ENCODE results near the gene CRKL. TPM values are rescaled to one million over a fixed set of nuclear protein-coding genes. Genes with fewer than 3 reads are reported as not detected.
"Not testable (repeated sequence)": the region's sequence is repeated elsewhere in the genome, so short reads cannot be mapped to it uniquely, and the experiment has no call there.

The CRKL gene
- total RNA-seq, 1 donor from 2014 or later, result 42.0 TPM

- no peak for DNase-seq
Observed at GRCh38 chr22:20967697-20968211, 50.5 kb downstream of the CRKL start.

DNA sequence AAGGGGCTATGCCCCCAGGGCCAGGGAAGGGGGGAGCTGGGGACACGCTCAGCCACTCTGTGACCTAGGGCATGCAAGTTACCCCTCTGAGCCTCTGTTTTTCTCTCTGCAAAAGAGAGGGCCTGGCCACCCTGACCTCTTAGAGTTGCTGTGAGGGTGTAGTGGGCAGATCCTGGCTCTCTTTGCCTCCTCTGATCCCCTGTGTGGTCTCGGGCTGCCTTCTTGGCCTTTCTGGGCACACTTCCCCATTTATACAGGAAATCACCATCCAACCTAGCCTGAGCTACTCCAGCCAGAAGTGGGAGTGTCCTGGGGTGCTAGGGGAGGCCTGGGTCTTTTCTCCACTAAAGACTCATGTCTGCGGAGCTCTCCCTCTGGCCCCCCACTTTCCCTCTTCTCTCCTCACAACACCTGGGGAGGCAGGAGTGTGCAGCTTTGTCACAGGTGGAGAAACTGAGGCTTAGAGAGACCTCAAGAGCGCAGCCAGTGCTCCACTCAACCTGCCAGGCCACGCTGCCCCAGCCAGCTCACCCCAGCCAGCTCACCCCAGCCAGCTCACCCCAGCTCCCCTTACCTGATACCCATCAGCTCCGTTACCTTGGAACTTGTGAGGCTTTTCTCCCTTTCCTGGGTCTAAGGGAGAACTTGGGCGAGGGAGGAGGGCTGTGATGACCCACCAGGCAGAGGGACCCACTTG is 51.2 kb downstream of the CRKL start:
- no peak for DNase-seq

- no peak for DNase-seq
Observed at GRCh38 chr22:20970939-20971657, 53.9 kb downstream of the CRKL start.

DNA sequence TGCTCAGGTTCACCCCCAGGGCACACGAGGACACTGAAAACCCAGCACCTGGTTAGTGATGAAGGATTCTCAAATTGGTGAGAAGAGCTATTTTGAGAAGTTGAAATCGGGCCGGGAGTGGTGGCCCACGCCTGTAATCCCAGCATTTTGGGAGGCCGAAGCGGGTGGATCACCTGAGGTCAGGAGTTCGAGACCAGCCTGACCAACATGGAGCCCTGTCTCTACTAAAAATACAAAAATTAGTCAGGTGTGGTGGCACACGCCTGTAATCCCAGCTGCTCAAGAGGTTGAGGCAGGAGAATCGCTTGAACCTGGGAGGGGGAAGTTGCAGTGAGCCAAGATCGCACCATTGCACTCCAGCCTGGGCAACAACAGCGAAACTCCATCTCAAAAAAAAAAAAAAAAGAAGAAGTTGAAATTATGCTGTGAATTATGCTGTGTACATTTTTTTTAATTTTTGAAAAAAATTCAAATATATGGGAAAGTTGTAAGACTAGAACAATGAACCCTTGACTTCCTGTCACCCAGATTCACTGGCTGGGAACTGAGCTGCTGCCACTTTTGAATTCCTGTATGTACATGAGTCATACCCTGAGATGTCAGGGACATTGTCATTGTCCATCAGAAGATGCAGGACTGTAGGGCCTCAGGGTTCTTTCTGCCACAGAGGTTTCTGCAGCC is 54.9 kb downstream of the CRKL start:
- DNase-seq, result not testable (repeated sequence)

DNA sequence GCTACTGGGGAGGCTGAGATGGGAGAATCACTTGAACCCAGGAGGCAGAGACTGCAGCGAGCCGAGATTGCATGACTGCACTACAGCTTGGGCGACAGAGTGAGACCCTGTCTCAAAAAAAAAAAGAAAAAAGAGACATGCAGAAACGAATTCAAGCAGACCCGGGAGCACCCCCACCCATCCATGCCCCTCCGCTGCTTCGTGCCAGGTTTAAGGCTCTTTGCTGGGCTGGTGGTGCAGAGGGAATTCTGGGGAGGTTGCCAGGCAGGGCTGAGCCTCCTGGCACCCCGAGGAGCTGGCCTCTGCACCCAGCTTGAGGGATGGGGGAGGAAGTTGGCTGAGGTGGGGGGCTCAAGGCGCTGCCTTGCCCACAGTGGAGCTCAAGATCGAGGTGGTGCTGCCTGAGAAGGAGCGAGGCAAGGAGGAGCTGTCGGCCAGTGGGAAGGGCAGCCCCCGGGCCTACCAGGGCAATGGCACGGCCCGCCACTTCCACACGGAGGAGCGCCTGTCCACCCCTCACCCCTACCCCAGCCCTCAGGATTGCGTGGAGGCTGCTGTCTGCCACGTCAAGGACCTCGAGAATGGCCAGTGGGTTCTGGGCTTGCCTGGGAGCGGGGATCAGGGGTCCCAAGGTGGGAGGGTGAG is 55.8 kb downstream of the CRKL start:
- DNase-seq, result no peak

DNA sequence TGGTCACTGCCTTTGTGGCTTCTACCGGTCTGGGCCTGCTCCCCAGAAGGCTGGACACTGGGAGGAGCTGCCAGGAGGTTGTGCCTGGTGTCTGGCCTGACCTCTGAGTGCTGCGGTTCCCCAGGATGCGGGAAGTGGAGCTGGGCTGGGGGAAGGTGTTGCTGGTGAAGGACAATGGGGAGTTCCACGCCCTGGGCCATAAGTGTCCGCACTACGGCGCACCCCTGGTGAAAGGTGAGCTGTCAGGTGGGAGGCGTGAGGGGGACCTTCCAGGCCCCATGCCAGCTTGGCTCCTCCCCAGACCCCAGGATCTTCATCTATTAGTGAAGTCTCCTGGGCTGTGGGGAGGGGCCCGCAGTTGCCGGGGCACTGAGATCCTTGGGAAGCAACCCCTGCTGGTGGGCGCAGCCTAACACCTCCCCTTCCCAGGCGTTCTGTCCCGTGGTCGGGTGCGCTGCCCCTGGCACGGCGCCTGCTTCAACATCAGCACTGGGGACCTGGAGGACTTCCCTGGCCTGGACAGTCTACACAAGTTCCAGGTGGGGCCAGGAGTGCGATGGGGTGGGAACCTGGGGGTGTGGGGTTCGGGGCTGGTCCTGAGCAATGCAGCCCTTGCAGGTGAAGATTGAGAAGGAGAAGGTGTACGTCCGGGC is 56.6 kb downstream of the CRKL start:
- DNase-seq, result no peak

DNA sequence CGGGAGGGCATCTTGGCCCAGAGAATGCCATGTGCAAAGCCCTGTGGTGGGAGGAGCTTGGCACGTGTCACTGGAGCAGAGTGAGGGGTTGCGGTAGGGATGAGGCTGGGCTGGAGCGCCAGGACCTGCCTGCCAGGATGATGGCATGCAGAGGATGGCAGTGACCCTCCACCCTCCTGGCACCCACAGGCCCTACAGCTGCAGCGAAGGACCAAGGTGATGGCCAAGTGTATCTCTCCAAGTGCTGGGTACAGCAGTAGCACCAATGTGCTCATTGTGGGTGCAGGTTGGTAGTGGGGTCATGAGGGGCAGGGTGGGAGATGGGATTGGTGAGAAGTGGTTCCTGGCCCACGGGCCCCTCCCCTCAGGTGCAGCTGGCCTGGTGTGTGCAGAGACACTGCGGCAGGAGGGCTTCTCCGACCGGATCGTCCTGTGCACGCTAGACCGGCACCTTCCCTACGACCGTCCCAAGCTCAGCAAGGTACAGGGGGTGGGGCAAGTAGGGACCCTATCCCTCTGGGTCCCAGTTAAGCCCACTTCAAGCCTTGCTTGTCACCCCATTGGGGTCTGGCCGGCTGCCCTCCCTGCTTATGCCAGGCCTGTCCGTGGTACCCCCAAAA is 57.2 kb downstream of the CRKL start:
- DNase-seq, result no peak

- no peak for DNase-seq
Observed at GRCh38 chr22:20975541-20976290, 58.5 kb downstream of the CRKL start.

- DNase-seq, result no peak
Observed at GRCh38 chr22:20976291-20976877, 59.2 kb downstream of the CRKL start.

DNA sequence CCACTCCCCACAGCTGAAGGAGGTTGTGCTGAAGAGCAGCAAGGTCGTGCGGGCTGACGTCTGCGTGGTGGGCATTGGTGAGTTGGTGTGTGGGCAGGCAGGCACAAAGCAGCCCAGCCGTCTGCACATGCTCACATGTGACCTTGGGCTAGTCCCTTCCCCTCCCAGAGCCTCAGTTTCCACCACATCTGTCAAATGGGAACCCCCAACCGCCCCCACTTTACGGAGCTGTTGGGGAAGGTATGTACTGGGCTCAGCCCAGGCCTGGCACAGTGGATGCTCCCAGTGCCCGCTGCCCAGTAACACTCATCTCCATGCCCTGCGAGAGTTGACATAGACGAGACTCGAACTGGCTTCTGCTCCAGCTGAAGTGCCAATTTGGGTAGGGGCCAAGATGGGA is 59.8 kb downstream of the CRKL start:
- DNase-seq, result no peak

DNA sequence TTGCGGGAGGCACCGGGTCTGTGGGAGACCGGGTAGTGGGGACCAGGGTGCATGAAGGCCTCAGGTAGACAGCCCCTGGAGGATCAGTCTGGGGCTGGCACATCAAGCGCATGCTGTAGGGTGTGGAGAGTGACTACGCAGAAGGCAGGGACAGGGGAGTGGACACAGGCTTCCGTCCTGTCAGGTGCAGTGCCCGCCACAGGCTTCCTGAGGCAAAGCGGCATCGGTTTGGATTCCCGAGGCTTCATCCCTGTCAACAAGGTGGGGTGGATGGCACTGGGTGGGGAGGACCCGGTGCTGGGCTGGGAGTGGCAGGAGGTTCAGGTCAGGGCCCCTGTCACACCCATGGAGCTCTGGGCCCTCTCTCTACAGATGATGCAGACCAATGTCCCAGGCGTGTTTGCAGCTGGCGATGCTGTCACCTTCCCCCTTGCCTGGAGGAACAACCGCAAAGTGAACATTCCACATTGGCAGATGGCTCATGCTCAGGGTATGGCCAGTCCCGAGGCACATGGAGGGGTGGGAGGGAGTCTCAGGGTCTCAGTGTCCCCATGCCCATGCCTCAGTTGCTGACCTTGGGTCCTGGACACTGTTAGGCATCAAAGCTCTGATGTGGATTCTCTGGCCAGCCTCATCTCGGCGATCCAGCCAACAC is 60.4 kb downstream of the CRKL start:
- DNase-seq, result no peak

- no peak for DNase-seq
Observed at GRCh38 chr22:20978419-20978818, 61.2 kb downstream of the CRKL start.

- DNase-seq, result no peak
Observed at GRCh38 chr22:20979243-20979809, 62.1 kb downstream of the CRKL start.

- no peak for DNase-seq
Observed at GRCh38 chr22:20979940-20980453, 62.8 kb downstream of the CRKL start.

DNA sequence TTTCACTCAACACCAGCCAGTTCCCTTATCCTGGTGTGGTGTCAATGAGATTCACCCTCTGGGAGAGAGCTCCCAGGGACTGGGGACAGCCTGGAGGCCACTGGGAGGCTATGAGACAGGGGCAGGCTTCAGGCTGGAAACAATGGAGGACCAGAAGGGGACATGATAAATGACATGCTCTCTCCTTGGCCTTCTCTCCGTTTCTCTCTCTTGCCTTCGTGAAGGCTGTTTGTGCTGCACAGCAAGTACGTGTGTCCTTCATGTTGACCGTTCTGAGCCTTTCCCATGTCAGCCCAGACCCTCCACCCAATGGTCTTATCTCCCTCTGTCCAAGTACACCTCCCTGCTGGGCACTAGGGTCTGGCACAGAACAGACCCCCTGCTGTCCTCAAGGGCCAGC is 63.3 kb downstream of the CRKL start:
- DNase-seq, result no peak

DNA sequence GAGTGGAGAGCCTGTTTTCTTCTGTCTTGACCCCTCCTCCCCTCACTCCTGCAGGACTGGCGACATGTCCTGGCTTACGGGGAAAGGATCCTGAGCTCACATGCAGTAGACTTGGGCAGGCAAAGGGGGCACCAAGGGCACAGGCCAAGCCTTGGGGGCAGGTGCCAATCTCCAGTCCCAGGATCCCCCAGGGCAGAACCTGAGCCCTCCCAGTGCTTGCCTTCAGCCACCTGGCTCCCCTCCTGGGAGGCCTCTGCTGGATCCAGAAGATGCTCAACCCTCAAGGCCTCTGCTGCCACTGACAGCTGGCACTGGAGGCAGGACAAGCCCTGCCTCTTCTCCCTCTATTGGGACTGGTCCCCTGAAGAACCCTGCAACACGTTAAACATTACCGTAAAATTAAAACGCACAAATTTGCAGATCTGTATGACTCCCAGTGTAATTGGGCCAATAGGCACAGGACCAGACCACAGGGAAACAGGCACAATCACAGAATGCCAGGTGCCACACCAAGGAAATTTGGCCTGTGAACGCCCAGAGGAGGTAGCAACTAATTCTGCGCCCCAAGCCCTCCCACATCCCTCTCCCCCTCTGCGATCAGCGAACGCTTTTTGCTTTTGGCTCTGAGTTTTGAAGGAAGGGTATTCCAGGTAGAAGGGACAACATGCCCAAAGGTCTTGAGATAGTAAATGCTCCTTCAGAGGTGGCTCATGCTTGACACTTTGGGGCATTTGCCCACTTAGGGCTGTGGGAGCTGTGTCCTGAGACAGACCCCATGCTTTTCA is 63.9 kb downstream of the CRKL start:
- no peak for DNase-seq

- peak; percentile 64 for DNase-seq
Observed at GRCh38 chr22:20981787-20982562, 64.8 kb downstream of the CRKL start, which contains the start of gene LZTR1. Gene LZTR1, plus strand, starts transcription at chr22:20982297. Its CDS starts 75 bp downstream, at chr22:20982372.

DNA sequence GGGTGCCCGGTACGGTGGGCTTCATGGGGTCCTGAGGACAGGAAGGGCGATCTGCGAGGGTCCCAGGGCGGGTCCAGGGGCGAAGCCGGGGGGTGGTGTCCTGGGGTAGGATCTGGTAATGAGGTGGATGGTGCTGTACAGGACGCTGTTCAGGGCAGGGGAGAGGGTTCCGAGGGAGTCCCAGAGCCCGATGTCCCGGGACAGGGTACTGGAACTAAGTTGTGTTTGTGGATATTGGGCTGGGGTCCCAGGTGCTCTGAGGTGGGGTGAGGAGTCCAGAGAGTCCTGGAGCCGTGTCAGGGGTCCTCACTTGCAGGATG is 65.3 kb downstream of the CRKL start:
- no peak for DNase-seq

Data from skin of body (tissue), 2 donors.